HEK293 (cell line): ENCODE results near the gene CD86.

Experiments
- CTCF ChIP-seq: fragments of 450-650 bp; formaldehyde crosslinking; IDR thresholded peaks from 2 replicates; pipeline ENCODE4 v1.5.1; 2016; ENCODE audit warnings: missing biosample characterization, missing genetic modification characterization
- GLI4 ChIP-seq: fragments of 450-650 bp; formaldehyde crosslinking; IDR thresholded peaks from 2 replicates; pipeline ENCODE4 v1.5.1; 2016; ENCODE audit warnings: missing biosample characterization, missing genetic modification characterization
- ZBTB11 ChIP-seq: fragments of 450-650 bp; formaldehyde crosslinking; conservative IDR thresholded peaks from 2 replicates; pipeline ENCODE4 v1.5.1; 2016; ENCODE audit warnings: low read depth, missing biosample characterization, missing genetic modification characterization
- ZNF138 ChIP-seq: fragments of 450-650 bp; formaldehyde crosslinking; IDR thresholded peaks from 2 replicates; pipeline ENCODE4 v1.5.1; 2016; ENCODE audit warnings: missing biosample characterization, missing genetic modification characterization, borderline replicate concordance
- ZNF366 ChIP-seq: fragments of 450-650 bp; formaldehyde crosslinking; conservative IDR thresholded peaks from 2 replicates; pipeline ENCODE4 v1.5.1; 2016; ENCODE audit warnings: missing biosample characterization, missing genetic modification characterization
- ZNF626 ChIP-seq: fragments of 450-650 bp; sonication (Bioruptor Pico); formaldehyde crosslinking; IDR thresholded peaks from 2 replicates; pipeline ENCODE4 v1.5.1; 2018; ENCODE audit warnings: missing biosample characterization, missing genetic modification characterization, inconsistent platforms
- ZNF658 ChIP-seq: fragments of 450-650 bp; formaldehyde crosslinking; IDR thresholded peaks from 2 replicates; pipeline ENCODE4; 2016; ENCODE audit warnings: missing biosample characterization, missing genetic modification characterization

- TF ChIP-seq ZBTB11 (tag by site-specific recombination) (no peak), ZNF626 (tag by site-specific recombination) (no peak), ZNF658 (tag by site-specific recombination) (no peak), GLI4 (no peak), CTCF (no peak), ZNF138 (tag by site-specific recombination) (no peak), ZNF366 (tag by site-specific recombination) (no peak)
Measured at GRCh38 chr3:122088531-122088930, 33.4 kb downstream of the CD86 start.
